HEK293T (cell line): ENCODE measurements around the gene ZBTB12.

Experiments
- BHLHE40 ChIP-seq: fragments of 450-650 bp; IDR thresholded peaks from 2 replicates; pipeline ENCODE4 v1.6.1; 2016; ENCODE audit warnings: mild to moderate bottlenecking, moderate library complexity, borderline replicate concordance
- FOXK2 ChIP-seq: fragments of 450-650 bp; IDR thresholded peaks from 2 replicates; pipeline ENCODE4 v1.6.1; 2016; ENCODE audit warnings: mild to moderate bottlenecking
- L3MBTL2 ChIP-seq: fragments of 450-650 bp; conservative IDR thresholded peaks from 2 replicates; pipeline ENCODE4 v1.6.1; 2016; ENCODE audit warnings: mild to moderate bottlenecking
- SUZ12 ChIP-seq: fragments of 450-650 bp; IDR thresholded peaks from 2 replicates; pipeline ENCODE4 v1.6.1; 2016; ENCODE audit warnings: mild to moderate bottlenecking

GRCh38 chr6:31896856-31897611 is 4.9 kb downstream of the ZBTB12 start:
- no peak for TF ChIP-seq BHLHE40
- TF ChIP-seq FOXK2 = no peak
- no peak for TF ChIP-seq L3MBTL2
- TF ChIP-seq SUZ12 = no peak
